H1 (cell line): ENCODE measurements around the gene LRRC74A. TPM values are rescaled to one million over a fixed set of nuclear protein-coding genes. Genes with fewer than 3 reads are reported as not detected.

Experiments used
- CTCF ChIA-PET: fragments of 300-600 bp; sonication (Branson Sonifier 250); formaldehyde crosslinking; loops from one replicate; lab custom pipeline; 2021; ENCODE audit not compliant: partially characterized antibody; lab: Charles Lee
- POLR2A ChIA-PET: fragments of 300-600 bp; sonication (Branson Sonifier 250); formaldehyde crosslinking; loops from one replicate; lab custom pipeline; 2021; ENCODE audit warnings: inconsistent platforms; ENCODE audit not compliant: partially characterized antibody; lab: Charles Lee
- DNase-seq, 2 experiments: peaks; one replicate each; pipeline versions ENCODE4 v3.0.0 to v3.0.0-alpha.2; 2010 to 2022; ENCODE audit warnings: low spot score in 2 of 2, low read depth in 1 of 2, mixed read lengths in 1 of 2
- FAIRE-seq: peaks from 2 replicates; lab custom pipeline; 2011; peaks lifted over from hg19 to GRCh38; lab: Jason Lieb, UNC
- H2AFZ ChIP-seq: 2 replicates; pipeline ENCODE4 v1.8.1; 2012; ENCODE audit warnings: low read length, inconsistent platforms
- H2AK5ac ChIP-seq: 2 replicates; pipeline ENCODE4 v1.6.1; 2013; ENCODE audit warnings: low read depth, low read length
- H2BK120ac ChIP-seq: replicated peaks from 2 replicates; pipeline ENCODE3; 2013; ENCODE audit warnings: low read depth, low read length, inconsistent platforms
- H2BK12ac ChIP-seq: 2 replicates; pipeline ENCODE4 v1.6.1; 2013; ENCODE audit warnings: low read depth, low read length
- H2BK15ac ChIP-seq: 2 replicates; pipeline ENCODE4 v1.6.1; 2013; ENCODE audit warnings: low read length
- H2BK20ac ChIP-seq: 2 replicates; pipeline ENCODE4 v1.6.1; 2013; ENCODE audit warnings: low read length
- H2BK5ac ChIP-seq: 2 replicates; pipeline ENCODE4 v1.6.1; 2013; ENCODE audit warnings: low read depth, low read length
- H3K14ac ChIP-seq: 2 replicates; pipeline ENCODE4 v1.6.1; 2013; ENCODE audit warnings: inconsistent platforms; ENCODE audit not compliant: insufficient read length
- H3K18ac ChIP-seq: 2 replicates; pipeline ENCODE4 v1.6.1; 2013; ENCODE audit warnings: low read length; ENCODE audit errors: extremely low read depth
- H3K23ac ChIP-seq: 2 replicates; pipeline ENCODE4 v1.6.1; 2013; ENCODE audit warnings: inconsistent platforms; ENCODE audit not compliant: insufficient read length
- H3K23me2 ChIP-seq: 2 replicates; pipeline ENCODE4 v1.6.1; 2013; ENCODE audit warnings: low read depth, low read length
- H3K27ac ChIP-seq: 2 replicates; pipeline ENCODE4 v1.6.1; 2011; ENCODE audit warnings: low read depth, low read length, inconsistent platforms
- H3K27me3 ChIP-seq, 4 experiments: replicated peaks in 1 of 4; 1 replicate in 1 of 4; 2 replicates in 3 of 4; pipeline versions ENCODE4 v1.6.1 to v1.8.1; 2011 to 2013; ENCODE audit warnings: low read length in 3 of 4, mild to moderate bottlenecking in 3 of 4, inconsistent platforms in 2 of 4, mixed read lengths in 2 of 4, moderate library complexity in 1 of 4; ENCODE audit not compliant: control insufficient read depth in 3 of 4, insufficient read depth in 3 of 4; ENCODE audit errors: extremely low read depth in 1 of 4
- H3K36me3 ChIP-seq, 4 experiments: 2 replicates each; pipeline versions ENCODE4 v1.6.1 to v1.8.1; 2011 to 2013; ENCODE audit warnings: mild to moderate bottlenecking in 4 of 4, low read length in 3 of 4, moderate library complexity in 2 of 4, control low read depth in 1 of 4, inconsistent platforms in 1 of 4; ENCODE audit not compliant: insufficient read depth in 4 of 4, control insufficient read depth in 2 of 4
- H3K4ac ChIP-seq: replicated peaks from 2 replicates; pipeline ENCODE3; 2013; ENCODE audit warnings: low read length, low read depth, mixed read lengths, inconsistent platforms; ENCODE audit not compliant: insufficient read length
- H3K4me1 ChIP-seq, 4 experiments: replicated peaks in 1 of 4; 1 replicate in 1 of 4; 2 replicates in 3 of 4; pipeline versions ENCODE4 v1.6.1 to v1.8.1; 2011 to 2013; ENCODE audit warnings: low read length in 3 of 4, inconsistent platforms in 2 of 4, mixed read lengths in 1 of 4; ENCODE audit not compliant: insufficient read depth in 4 of 4, control insufficient read depth in 3 of 4
- H3K4me2 ChIP-seq, 2 experiments: 2 replicates each; pipeline versions ENCODE4 v1.6.1 to v1.8.1; 2011 to 2013; ENCODE audit warnings: low read depth in 2 of 2, low read length in 2 of 2, control low read depth in 1 of 2, inconsistent platforms in 1 of 2, mild to moderate bottlenecking in 1 of 2; ENCODE audit not compliant: insufficient read depth in 1 of 2
- H3K4me3 ChIP-seq, 4 experiments: fragments of 200-600, 300-600 bp in 1 of 4; sonication (generic), shearing (Covaris generic), sonication (Bioruptor Twin) in 1 of 4; 2 replicates each; pipeline versions ENCODE4 v1.5.1 to v1.8.1; 2011 to 2016; ENCODE audit warnings: low read length in 4 of 4, low read depth in 3 of 4, control low read depth in 2 of 4, inconsistent platforms in 2 of 4, mild to moderate bottlenecking in 2 of 4, mixed read lengths in 1 of 4, moderate library complexity in 1 of 4; ENCODE audit not compliant: insufficient read depth in 2 of 4; ENCODE audit errors: extremely low read depth in 1 of 4
- H3K56ac ChIP-seq: replicated peaks from 2 replicates; pipeline ENCODE3; 2013; ENCODE audit warnings: low read depth, mild to moderate bottlenecking, mixed read lengths, low read length, inconsistent platforms; ENCODE audit not compliant: insufficient read length
- H3K79me1 ChIP-seq: 2 replicates; pipeline ENCODE4 v1.6.1; 2013; ENCODE audit warnings: low read depth, low read length, control low read depth
- H3K79me2 ChIP-seq, 2 experiments: 2 replicates each; pipeline versions ENCODE4 v1.6.1 to v1.8.1; 2012 to 2013; ENCODE audit warnings: low read length in 2 of 2, mild to moderate bottlenecking in 2 of 2, inconsistent platforms in 1 of 2; ENCODE audit not compliant: insufficient read depth in 2 of 2, control insufficient read depth in 1 of 2
- H3K9ac ChIP-seq, 4 experiments: replicated peaks in 1 of 4; 1 replicate in 1 of 4; 2 replicates in 3 of 4; pipeline versions ENCODE4 v1.6.1 to v1.8.1; 2011 to 2013; ENCODE audit warnings: low read depth in 3 of 4, low read length in 3 of 4, control low read depth in 2 of 4, mild to moderate bottlenecking in 2 of 4, moderate library complexity in 2 of 4, inconsistent platforms in 1 of 4; ENCODE audit errors: extremely low read depth in 1 of 4
- H3K9me3 ChIP-seq, 2 experiments: 2 replicates each; pipeline versions ENCODE4 v1.6.1 to v1.8.1; 2012 to 2013; ENCODE audit warnings: mild to moderate bottlenecking in 2 of 2, moderate library complexity in 2 of 2, control low read depth in 1 of 2, inconsistent platforms in 1 of 2, low read depth in 1 of 2, low read length in 1 of 2, mixed read lengths in 1 of 2; ENCODE audit not compliant: insufficient read depth in 2 of 2
- H4K20me1 ChIP-seq, 2 experiments: replicated peaks in 1 of 2; 2 replicates each; pipeline versions ENCODE3 to v1.8.1; 2011 to 2013; ENCODE audit warnings: inconsistent platforms in 2 of 2, low read length in 2 of 2, mild to moderate bottlenecking in 1 of 2; ENCODE audit not compliant: insufficient read depth in 2 of 2, control insufficient read depth in 1 of 2
- H4K5ac ChIP-seq: 2 replicates; pipeline ENCODE4 v1.6.1; 2013; ENCODE audit warnings: low read length, low read depth, mixed read lengths, inconsistent platforms; ENCODE audit not compliant: insufficient read length
- H4K8ac ChIP-seq: 2 replicates; pipeline ENCODE4 v1.8.0; 2013; ENCODE audit warnings: mild to moderate bottlenecking, moderate library complexity, low read length, inconsistent platforms; ENCODE audit not compliant: insufficient read depth; ENCODE audit errors: extremely low read depth
- H4K91ac ChIP-seq: replicated peaks from 2 replicates; pipeline ENCODE3; 2013; ENCODE audit warnings: low read length, mixed read lengths, inconsistent platforms; ENCODE audit not compliant: insufficient read length
- BCL11A ChIP-seq, 2 experiments: IDR thresholded peaks; one replicate each; pipeline ENCODE4 v1.6.1; 2011; ENCODE audit warnings: low read depth in 2 of 2, low read length in 2 of 2, mild to moderate bottlenecking in 2 of 2
- EGR1 ChIP-seq: IDR thresholded peaks from 2 replicates; pipeline ENCODE4 v1.6.1; 2011; ENCODE audit warnings: low read depth, low read length, borderline replicate concordance
- EP300 ChIP-seq, 2 experiments: IDR thresholded peaks; 1 replicate in 1 of 2; 2 replicates in 1 of 2; pipeline ENCODE4 v1.6.1; 2011 to 2012; ENCODE audit warnings: low read depth in 2 of 2, low read length in 2 of 2, mild to moderate bottlenecking in 2 of 2, borderline replicate concordance in 1 of 2, inconsistent platforms in 1 of 2, moderate library complexity in 1 of 2
- POLR2AphosphoS5 ChIP-seq: IDR thresholded peaks from 2 replicates; pipeline ENCODE4 v1.6.1; 2011; ENCODE audit warnings: low read depth, low read length
- SIRT6 ChIP-seq: IDR thresholded peaks from one replicate; pipeline ENCODE4 v1.7.1; 2012; ENCODE audit warnings: low read length, inconsistent platforms
- SUZ12 ChIP-seq: fragments of 200-600 bp; sonication (generic); IDR thresholded peaks from 2 replicates; pipeline ENCODE4 v1.6.1; 2012; ENCODE audit warnings: mild to moderate bottlenecking, inconsistent platforms, low read length, moderate library complexity, mixed read lengths
- TAF7 ChIP-seq: optimal IDR thresholded peaks from 2 replicates; pipeline ENCODE3; 2011; ENCODE audit warnings: low read depth, mild to moderate bottlenecking, inconsistent platforms, low read length, moderate library complexity, borderline replicate concordance
- WGBS, 2 experiments: shearing (Covaris generic) in 1 of 2; methylation state at CpG; one replicate each; pipeline versions ENCODE4 v1.1.6 to v1.1.7; 2013 to 2015; ENCODE audit warnings: low lambda C conversion rate in 2 of 2, mixed read lengths in 2 of 2, inconsistent platforms in 1 of 2, low coverage in 1 of 2, missing lambda C conversion rate in 1 of 2; ENCODE audit not compliant: insufficient replicate concordance in 2 of 2, insufficient coverage in 1 of 2, insufficient read length in 1 of 2; ENCODE audit errors: extremely low coverage in 1 of 2, missing lambda C conversion rate in 1 of 2; 5-methylcytosine and 5-hydroxymethylcytosine counted together
- polyA plus RNA-seq, 7 experiments: library from polyadenylated mRNA; depleted of rRNA in 3 of 7; stranded (reverse) in 5 of 7; unstranded in 2 of 7; fragments of >200 nt in 5 of 7; fragments of 200-250 nt in 2 of 7; gene quantifications; 1 replicate in 5 of 7; 2 replicates in 1 of 7; 4 replicates in 1 of 7; pipeline versions ENCODE4 v1.2.1 to v1.2.3, GENCODE V29; 2011 to 2013; ENCODE audit warnings: missing spikeins in 2 of 7, mixed read lengths in 2 of 7
- total RNA-seq: library from RNA; stranded (reverse); fragmentation: NEBNext Ultra II Directional; extraction: Animal tissue kit (Norgen Biotek cat#: 25700); gene quantifications from 2 replicates; pipeline ENCODE4 v1.2.1, GENCODE V29; 2021
- TF ChIP-seq, protein P1 (sequence below): IDR thresholded peaks from 2 replicates; pipeline ENCODE4 v1.6.1; 2012; ENCODE audit warnings: inconsistent platforms

The LRRC74A gene
- total and polyA plus RNA-seq, 2 of the 8 experiments (the other 6 are each of a cell fraction or from before 2014, with no cell fraction given), result not detected

GRCh38 chr14:76827696-76828296 is 1.6 kb downstream of the LRRC74A start:
- Histone ChIP-seq H4K5ac (no peak overlapping the region), H2AK5ac (no peak overlapping the region), H3K27me3 (no peaks in the 10 kb centered on the region), H4K20me1 (no peaks in the 10 kb centered on the region), H3K27ac (no peak overlapping the region), H2AFZ (no peak overlapping the region), H3K23ac (no peak overlapping the region), H3K79me1 (no peaks in the 10 kb centered on the region), H2BK5ac (no peak overlapping the region), H3K9me3 (peaks cover 0 to 2% of the 10 kb centered on the region in 2 experiments; a peak in 1 of 4 replicates), H3K14ac (no peak overlapping the region), H3K79me2 (no peaks in the 10 kb centered on the region), H3K4me2 (no peak overlapping the region), H3K18ac (no peak overlapping the region), H3K4ac (no peak overlapping the region), H2BK15ac (no peak overlapping the region), H3K36me3 (no peaks in the 10 kb centered on the region), H3K56ac (no peak overlapping the region), H2BK120ac (no peak overlapping the region), H3K23me2 (no peaks in the 10 kb centered on the region), H2BK20ac (no peak overlapping the region), H4K91ac (no peak overlapping the region), H3K4me3 (no peak overlapping the region), H4K8ac (no peak overlapping the region), H2BK12ac (no peak overlapping the region), H3K4me1 (peaks cover 0 to 22% (median 9%) of the 10 kb centered on the region in 4 experiments; a peak in 5 of 7 replicates), H3K9ac (no peak overlapping the region)
- ChIA-PET CTCF (interaction anchor here (0.6 to 1.2 kb wide), 4 partner anchors 28 to 255 kb away, joined by 3 read pairs; no protein-coding TSS in a partner anchor), POLR2A (interaction anchor here (0.6 to 1.4 kb wide), 3 partner anchors 12 to 298 kb away, joined by 3 read pairs; partner anchors contain the start of gene ANGEL1)
- TF ChIP-seq TAF7 (no peak), EGR1 (no peak), POLR2AphosphoS5 (no peak), EP300 (IDR thresholded peaks at IDR 0.05; ENCODE audit: borderline replicate concordance in 1 of 2, low read depth in 2 of 2, low read length in 2 of 2) (no peak), SUZ12 (no peak), SIRT6 (no peak), BCL11A (IDR thresholded peaks at IDR 0.05; ENCODE audit: low read depth in 2 of 2, low read length in 2 of 2) (no peak)
- TF ChIP-seq, protein P1, sequence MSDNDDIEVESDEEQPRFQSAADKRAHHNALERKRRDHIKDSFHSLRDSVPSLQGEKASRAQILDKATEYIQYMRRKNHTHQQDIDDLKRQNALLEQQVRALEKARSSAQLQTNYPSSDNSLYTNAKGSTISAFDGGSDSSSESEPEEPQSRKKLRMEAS, result no peak
- 75% methylated on average over 8 of the region's 9 CpGs; no CpG with 5 or more reads in 1 of the 2 experiments for WGBS, 2 experiments
- DNase-seq (no peak), FAIRE-seq (no peak)
